Stimulated activated CD4-positive, alpha-beta T cell treated with anti-CD3 and anti-CD28 coated beads, Interleukin-1b, Interleukin-23, amount 100 ng/mL, for 1 hour (primary cell): ENCODE measurements around the gene PLA2G6.
"Not testable (repeated sequence)": the region's sequence is repeated elsewhere in the genome, so short reads cannot be mapped to it uniquely, and the experiment has no call there.

ENCODE experiments used
- DNase-seq, 2 donors: peaks; one replicate each; pipeline ENCODE4 v3.0.0-alpha.2; 2020; ENCODE audit warnings: low read depth in 2 of 2

The PLA2G6 gene

GRCh38 chr22:38191731-38192474, 10.3 kb upstream of the PLA2G6 start:
- no peak for DNase-seq

DNA sequence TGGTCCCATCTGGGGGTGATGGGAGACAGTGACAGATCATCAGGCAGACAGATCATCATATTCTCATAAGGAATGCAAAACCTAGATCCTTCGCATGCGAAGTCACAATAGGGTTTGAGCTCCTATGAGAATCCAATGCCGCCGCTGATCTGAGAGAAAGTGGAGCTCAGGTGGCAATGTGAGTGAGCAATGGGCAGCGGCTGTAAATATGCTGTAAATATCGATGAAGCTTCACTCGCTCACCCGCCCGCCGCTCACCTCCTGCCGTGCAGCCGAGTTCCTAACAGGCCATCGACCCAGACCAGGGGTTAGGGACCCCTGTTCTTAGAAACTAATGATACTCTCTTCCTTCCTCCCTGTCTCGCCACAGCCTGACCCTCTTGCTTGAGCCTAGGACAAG, 9.4 kb upstream of the PLA2G6 start:
- no peak for DNase-seq

- DNase-seq: no peak
Measured at GRCh38 chr22:38190581-38190980, 9.0 kb upstream of the PLA2G6 start.

DNA sequence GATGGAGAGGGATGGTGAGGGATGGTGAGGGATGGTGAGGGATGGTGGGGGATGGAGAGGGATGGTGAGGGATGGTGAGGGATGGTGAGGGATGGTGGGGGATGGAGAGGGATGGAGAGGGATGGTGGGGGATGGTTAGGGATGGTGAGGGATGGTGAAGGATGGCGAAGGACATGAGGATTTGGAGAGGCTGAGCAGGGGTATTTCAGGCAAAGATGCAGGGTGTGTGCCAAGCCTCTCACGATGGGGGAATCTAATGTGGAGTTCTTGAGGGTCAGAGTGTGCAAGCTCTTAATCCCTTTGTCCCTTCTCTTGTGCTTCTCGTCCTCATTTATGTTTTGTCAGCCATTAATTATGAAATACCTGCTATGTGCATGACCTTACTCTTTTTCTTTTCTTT, 7.5 kb upstream of the PLA2G6 start:
- DNase-seq: no peak

DNA sequence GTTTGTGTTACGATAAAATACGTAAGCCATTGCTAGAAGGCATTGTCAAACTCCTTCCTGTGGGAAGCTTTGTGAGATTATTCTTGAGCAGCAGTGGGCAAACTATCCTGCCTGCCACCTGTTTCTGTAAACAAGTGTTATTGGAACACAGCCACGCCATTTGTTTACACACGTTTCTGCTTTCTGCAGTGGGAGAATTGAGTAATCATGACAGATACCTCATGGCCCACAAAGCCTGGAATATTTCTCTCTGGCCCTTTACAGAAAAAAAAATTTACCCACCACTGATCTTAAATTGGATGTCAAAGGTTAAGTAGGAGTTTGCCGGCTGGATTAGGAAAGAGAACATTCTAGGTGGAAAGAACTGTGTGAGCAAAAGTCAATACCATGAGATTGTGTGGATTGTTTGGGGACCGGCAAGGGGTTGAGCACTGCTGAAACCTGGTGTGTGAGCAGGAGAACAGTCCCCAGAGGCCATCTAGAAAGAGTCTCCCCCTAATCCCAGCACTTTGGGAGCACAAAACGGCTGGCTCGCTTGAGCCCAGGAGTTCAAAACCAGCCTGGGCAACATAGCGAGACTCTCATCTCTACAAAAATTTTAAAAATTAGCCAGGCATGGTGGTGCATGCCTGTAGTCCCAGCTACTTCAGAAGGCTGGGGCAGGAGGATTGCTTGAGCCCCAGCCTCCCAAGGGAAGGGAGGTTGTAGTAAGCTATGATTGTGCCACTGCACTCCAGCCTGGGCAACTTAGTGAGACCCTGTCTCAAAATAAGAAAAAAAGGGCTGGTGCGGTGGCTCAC, 6.0 kb upstream of the PLA2G6 start:
- no peak for DNase-seq

DNA sequence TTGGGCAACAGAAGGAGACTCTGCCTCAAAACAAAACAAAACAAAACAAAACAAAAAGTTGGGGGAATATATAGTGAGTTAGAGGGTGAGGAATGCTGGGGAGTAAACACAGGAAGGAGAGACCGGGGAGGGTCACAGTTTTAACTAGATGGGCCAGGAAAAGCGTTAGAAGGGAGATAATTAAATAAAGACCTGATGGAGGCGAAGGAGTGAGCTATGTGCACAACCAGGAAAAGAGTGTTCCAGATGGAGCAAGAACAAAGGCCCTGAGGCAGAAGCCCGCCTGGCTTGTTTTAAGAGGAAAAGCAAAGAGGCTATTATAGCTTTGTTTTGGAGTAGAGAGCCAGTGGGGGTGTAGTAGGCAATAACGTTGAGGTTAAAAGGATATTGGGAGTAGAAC, 4.8 kb upstream of the PLA2G6 start:
- DNase-seq: no peak

DNA sequence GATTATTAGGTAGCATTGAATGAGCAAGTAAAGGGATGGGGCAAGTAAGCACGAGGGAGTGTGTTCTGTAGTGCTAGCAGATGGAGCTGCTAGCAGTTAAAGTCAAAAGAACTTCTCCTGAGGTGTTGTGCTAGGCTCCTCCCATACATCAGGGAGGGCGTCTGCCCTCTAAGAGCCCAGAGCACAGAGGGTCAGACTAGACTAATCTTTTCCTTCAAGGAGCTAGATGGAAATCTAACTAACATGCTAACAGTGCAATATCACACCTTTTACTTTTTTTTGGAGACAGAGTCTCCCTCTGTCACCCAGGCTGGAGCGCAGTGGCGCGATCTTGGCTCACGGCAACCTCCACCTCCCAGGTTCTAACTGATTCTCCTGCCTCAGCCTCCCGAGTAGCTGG, 3.2 kb upstream of the PLA2G6 start:
- DNase-seq: no peak

DNA sequence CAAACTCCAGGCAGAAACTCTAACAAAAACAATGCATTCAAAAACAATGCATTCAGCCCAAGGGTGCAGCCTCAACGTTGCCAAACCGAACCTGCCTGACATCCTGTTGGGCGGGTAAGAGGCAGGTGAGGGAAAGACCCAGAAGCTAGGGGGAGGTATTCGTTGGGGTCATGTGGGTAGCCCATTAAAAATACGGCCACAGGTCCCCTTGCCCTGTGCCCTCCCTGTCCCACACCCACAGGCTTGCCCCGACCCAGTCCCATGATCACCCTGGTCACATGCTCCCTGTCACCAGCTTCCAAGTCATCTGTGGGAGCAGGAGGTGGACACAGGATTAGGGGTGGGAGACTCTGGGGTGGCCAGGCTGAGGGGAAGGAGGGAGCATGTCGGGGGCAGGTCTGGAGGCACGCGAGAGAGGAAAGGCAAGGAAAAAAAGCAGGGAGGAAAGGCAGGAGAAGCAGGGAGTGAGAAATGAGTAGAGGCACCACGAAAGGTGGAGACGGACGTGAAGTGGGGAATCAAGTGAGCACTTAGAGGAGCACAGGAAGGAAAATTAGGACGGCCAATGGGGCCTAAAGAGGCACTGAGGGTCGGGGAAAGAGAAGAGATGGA, 683 bp downstream of the PLA2G6 start:
- no peak for DNase-seq

- not testable (repeated sequence) for DNase-seq
Measured at GRCh38 chr22:38178605-38178937, 3.1 kb downstream of the PLA2G6 start.

DNA sequence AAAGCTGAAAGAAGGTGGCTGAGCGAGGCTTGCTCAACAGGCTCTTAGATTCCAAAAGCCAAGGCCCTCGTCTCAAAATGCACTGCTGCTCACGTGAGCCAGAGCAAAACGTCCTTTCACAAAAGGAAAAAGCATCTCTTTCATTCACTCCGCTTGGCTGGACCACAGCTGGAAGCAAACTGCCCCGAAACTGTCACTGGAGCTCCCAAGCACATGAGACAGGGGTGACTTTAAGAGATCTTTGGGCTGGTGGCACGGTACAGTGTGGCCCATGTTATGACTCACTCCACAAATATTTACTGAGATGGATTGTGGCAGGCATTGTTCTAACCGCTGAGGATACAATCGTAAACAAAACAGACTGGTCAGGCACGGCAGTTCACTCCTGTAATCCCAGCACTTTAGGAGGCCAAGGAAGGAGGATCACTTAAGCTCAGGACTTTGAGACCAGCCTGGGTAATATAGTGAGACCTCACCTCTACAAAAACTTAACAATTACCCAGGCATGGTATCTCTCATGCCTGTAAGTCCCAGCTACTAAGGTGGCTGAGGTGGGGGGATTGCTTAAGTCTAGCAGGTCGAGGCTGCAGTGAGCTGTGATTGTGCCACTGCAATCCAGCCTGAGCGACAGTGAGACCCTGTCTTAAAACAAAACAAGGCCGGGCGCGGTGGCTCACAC, 3.6 kb downstream of the PLA2G6 start:
- no peak for DNase-seq

- DNase-seq: not testable (repeated sequence)
Measured at GRCh38 chr22:38177571-38177925, 4.1 kb downstream of the PLA2G6 start.

- DNase-seq: no peak
Measured at GRCh38 chr22:38177044-38177443, 4.6 kb downstream of the PLA2G6 start.

DNA sequence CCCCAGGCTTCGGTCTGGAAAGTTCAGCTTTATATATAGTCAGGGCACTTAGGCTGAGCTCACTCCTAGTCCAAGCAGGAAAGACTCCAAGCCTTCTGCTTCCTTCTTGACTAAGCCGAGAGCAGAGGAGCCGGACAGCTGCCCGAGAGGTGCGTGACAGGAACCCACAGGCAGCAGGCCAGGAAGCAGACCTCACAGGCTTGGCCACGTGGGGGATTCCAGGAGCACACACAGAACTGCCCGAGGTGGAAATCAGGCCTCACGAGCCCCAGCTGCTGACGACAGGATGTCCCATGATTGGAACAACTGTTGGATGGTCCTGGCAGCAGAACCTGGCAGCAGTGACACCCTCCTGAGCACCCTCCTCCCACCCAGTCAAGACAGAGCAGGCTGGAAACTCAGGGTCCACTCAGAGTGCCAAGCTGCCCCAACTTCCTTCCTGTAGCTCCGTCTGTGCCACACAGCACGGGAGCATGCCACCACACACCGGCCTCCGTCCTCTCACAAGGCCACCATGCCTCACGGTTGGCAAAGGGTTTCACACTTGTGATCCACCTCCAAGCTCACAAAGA, 5.4 kb downstream of the PLA2G6 start:
- DNase-seq: no peak

DNA sequence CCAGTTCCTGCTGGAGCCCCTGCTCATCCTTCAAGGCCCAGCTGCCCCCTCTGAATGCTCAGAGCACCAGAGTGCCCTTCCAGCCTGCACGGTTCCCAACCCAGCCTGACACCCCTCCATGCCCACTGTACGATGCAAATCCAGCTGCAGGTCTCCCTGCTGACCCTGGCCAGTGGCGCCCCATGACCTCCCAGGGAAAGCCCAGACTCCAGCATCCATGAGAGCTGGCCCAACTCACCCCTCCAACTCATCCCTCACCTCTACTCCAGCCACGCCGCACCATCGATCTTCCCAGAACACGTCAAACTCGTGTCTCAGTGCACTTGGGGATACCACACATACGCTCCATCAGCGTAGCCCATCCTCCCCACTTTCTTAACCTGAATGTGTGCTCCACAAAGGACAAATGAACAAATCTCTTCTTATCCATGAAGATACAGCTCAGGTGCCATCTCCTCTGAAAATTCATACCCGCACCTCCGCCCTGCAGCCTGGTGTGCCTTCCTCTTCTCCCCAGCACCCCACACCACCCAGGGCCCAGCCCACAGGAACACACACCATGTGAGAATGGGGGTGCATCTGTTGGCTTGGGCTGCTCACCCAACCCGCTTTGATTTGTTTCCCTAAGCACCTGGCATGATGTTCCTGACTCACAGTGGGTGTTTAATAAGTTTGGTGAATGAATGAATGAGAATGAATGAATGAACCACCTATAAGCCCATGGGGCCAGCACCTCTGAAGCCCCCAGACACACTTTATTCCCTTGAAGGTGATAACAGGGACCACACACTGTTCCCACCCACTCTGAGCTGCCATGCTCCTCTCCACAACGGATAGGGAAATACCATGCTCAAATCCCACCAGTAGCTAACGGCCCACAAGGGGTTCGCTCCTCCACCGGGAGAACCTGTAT, 6.2 kb downstream of the PLA2G6 start:
- DNase-seq: no peak

DNA sequence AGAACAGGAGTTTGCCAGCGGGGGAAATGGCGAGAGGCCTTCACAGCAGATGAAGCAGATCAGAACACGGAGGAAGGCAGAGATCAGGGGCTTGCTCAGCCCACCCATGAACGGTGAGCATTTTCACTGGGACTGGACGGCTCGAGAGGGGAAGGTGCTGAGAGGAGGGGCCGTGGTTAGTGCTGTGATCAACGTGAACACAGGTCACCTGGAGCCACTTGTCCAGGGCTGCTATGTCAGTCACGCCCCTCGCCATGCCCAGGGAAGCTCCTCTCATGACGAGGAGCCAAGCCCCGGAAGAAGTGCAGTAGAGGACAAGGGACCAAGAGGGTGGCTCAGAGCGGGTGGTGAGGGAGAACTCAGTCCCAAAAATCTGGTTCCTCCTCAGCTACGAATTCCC, 7.0 kb downstream of the PLA2G6 start:
- no peak for DNase-seq

DNA sequence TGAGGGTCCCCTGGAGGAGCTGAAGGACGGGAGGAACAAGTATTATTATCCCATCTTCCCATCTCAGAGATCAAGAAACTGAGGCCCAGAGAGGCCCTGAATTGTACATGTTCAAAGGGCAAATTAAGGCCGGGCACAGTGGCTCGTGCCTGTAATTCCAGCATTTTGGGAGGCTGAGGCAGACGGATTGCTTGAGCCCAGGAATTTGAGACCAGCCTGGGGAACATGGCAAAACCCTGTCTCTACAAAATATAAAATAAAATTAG, 8.1 kb downstream of the PLA2G6 start:
- no peak for DNase-seq

- no peak for DNase-seq
Measured at GRCh38 chr22:38172832-38173640, 8.6 kb downstream of the PLA2G6 start.

DNA sequence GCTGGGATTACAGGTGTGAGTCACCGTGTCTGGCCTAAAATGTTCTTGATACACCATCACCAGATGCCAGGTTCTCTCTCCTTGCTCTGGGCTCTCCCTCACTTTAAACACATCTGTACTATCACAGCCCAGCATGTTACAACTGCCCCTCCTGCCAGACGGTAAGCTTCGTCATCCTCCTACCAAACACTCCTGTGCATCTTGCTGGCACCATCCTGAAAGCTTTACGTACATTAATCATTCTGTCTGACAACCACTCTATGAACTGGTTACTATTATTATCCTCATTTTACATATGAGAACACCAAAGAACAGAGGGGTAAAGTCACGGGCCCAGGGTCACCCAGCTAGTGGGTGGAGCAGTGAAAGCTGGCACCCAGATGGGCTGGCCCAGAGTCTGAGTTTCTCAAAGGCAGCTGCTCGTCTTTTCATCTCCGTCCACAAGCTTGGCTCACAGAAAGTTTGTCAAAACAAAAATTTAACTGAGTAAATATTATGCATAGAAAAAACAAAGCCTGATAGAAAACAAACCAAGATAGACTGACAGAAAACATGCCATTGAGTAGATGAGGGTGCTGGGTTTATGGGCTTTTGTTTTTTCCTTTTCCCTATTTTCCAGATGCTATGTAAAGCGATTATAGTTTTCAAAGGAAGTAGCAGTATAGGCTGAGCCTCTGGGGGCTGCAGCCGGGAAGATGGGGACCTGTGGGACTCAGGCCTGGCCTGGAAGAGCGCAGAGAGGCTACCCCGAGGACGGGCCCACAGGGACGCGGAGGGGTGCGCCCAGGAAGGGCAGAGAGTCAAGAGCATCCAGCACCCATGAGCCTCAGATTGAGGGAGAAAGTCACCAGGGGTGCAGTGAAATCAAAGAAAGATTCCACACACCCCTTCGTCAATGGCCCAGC, 9.5 kb downstream of the PLA2G6 start:
- DNase-seq: no peak

DNA sequence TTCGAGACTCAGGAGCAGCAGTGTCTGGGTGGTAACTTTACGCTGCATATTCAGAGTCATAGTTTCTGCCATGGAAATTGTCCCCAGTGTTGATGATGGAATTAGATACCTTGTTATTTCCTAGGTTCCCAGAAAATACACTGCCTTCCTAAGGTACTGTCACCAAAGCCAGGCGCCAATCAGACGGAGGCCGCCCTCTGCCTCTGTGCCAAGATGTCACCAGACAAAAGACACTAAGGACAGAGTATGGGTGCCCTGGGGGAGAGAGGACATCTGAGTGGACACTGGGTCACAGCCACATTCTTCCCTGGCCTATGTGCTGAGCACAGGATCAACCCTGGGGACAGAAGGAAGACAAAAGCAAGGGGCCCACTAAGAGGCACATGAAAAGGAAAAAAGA, 11.2 kb downstream of the PLA2G6 start:
- no peak for DNase-seq

GRCh38 chr22:38169116-38169515, 12.5 kb downstream of the PLA2G6 start:
- DNase-seq: no peak
